HG02852 (cell line): ENCODE data around the gene WDHD1.
"Not testable (repeated sequence)": the region's sequence is repeated elsewhere in the genome, so short reads cannot be mapped to it uniquely, and the experiment has no call there.

Experiments used
- ATAC-seq: cut with Tn5 transposase; IDR thresholded peaks from one replicate; pipeline ENCODE4 v1.9.1; 2021; ENCODE audit warnings: mild to moderate bottlenecking, moderate library complexity; ENCODE audit not compliant: unreplicated experiment

The WDHD1 gene

DNA sequence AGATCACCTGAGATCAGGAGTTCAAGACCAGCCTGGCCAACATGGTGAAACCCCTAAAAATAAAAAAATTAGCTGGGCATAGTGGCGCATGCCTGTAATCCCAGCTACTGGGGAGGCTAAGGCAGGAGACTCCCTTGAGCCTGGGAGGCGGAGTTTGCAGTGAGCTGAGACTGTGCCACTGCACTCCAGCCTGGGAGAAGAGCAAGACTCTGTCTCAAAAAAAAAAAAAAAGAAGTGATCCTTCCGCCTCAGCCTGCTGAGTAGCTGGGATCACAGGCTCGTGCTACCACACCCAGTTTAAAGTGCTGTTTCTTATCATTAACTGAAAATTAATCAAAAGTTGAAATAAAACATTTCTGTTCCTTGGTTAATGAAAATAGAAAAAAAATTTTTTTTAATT, 117.9 kb downstream of the WDHD1 start:
- not testable (repeated sequence) for ATAC-seq

- no peak for ATAC-seq
Observed at GRCh38 chr14:54908190-54908589, 118.7 kb downstream of the WDHD1 start.

- ATAC-seq = no peak
Observed at GRCh38 chr14:54906075-54906474, 120.8 kb downstream of the WDHD1 start.

GRCh38 chr14:54902521-54903420, 124.1 kb downstream of the WDHD1 start, which contains the start of gene GCH1:
Gene GCH1 (minus strand): TSS chr14:54902826. CDS start chr14:54902663, 163 bp downstream.
- ATAC-seq = peak; percentile 88

DNA sequence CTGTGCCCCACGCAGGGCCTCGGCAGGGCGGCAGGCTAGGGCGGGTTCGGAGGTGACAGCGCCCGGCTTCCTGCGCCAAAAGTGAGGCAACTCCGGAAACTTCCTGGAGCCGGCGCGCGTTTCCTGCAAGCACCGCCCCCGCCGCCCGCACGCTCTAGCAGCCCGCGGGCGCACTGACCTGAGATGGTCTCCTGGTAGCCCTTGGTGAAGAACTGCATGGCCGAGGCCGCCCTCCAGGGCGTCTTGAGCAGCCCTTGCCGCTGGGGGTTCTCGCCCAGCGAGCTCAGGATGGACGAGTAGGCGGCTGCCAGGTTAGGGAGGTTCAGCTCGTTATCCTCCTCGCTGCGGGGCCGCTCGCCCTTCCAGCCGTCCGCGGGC, 124.8 kb downstream of the WDHD1 start:
- peak; percentile 53 for ATAC-seq

GRCh38 chr14:54901380-54902142, 125.3 kb downstream of the WDHD1 start:
- no peak for ATAC-seq

DNA sequence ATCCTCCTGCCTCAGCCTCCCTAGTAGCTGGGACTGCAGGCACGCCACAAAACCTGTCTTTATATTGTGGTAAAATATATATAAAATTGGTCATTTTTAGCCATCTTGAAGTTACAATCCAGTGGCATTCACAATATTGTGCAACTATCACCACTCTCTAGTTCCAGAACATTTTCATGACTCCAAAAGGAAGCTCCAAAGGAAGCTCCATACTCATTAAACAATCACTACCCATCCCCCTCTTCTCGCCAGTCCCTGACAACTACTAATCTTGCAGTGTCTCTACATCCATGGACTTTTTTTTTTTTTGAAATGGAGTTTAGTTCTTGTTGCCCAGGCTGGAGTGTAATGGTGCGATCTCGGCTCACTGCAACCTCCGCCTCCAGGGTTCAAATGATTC, 127.3 kb downstream of the WDHD1 start:
- no peak for ATAC-seq

GRCh38 chr14:54897809-54898555, 128.9 kb downstream of the WDHD1 start:
- ATAC-seq = not testable (repeated sequence)

- no peak for ATAC-seq
Observed at GRCh38 chr14:54895683-54896082, 131.2 kb downstream of the WDHD1 start.

GRCh38 chr14:54894995-54895394, 131.9 kb downstream of the WDHD1 start:
- ATAC-seq = no peak

- ATAC-seq = no peak
Observed at GRCh38 chr14:54893151-54893760, 133.6 kb downstream of the WDHD1 start.

DNA sequence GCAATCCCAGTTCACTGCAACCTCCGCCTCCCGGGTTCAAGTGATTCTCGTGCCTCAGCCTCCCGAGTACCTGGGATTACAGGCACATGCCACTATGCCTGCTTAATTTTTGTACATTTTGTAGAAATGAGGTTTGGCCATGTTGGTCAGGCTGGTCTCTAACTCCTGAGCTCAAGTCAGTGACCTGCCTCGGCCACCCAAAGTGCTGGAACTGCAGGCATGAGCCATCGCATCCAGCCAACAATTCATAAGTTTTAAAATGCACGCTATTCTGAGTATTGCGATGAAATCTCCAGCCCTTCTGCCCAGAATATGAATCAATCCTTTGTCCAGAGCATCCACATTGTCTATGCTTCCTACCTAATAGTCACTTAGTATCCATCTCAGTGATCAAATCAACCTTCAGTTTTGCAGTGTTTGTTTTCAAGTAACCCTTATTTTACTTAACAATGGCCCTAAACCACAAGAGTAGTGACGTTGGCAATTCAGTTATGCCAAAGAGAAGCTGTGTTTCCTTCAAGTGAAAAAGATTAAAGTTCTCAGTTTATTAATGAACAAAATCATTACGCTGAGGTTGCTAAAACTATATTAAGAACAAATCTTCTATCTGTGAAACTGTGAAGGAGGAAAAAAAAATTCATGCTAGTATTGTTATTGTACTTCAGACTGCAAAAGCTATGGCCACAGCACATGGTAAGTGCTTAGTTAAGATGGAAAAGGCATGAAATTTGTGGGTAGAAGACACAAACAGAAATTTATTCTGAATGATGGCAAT, 135.2 kb downstream of the WDHD1 start:
- no peak for ATAC-seq

GRCh38 chr14:54890788-54891187, 136.1 kb downstream of the WDHD1 start:
- ATAC-seq = peak; percentile 88

DNA sequence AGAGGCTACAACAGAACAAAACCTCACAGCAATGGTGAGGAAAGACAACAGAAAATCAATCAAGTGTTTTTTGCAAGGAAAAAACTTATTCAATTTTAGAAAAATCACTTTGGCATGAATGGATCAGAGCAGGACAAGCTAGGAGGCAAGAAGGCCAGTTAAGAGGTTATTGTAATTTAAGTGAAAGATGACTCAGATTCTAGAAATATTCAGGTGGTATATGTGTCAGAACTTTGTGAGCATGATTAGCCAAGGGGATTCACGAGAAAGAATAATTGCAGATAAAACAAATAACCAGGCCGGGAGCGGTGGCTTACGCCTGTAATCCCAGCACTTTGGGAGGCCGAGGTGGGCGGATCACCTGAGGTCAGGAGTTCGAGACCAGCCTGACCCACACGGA, 137.0 kb downstream of the WDHD1 start:
- no peak for ATAC-seq
